PC-3 (cell line): ENCODE data around the gene PSMB7.

Experiments
- CTCF ChIP-seq: fragments of 300-600 bp; sonication (generic); conservative IDR thresholded peaks from 2 replicates; pipeline ENCODE4 v1.5.1; 2017; ENCODE audit warnings: antibody characterized with exemption, low read depth, mild to moderate bottlenecking, low read length
- EZH2 ChIP-seq: fragments of 300-600 bp; sonication (generic); IDR thresholded peaks from one replicate; pipeline ENCODE4 v1.6.1; 2017; ENCODE audit warnings: antibody characterized with exemption, mild to moderate bottlenecking, low read length; ENCODE audit not compliant: unreplicated experiment
- EZH2phosphoT487 ChIP-seq: fragments of 300-600 bp; sonication (generic); IDR thresholded peaks from 2 replicates; pipeline ENCODE4 v1.6.1; 2018; ENCODE audit warnings: mild to moderate bottlenecking, antibody characterized with exemption, low read length, borderline replicate concordance

- TF ChIP-seq CTCF (no peak), EZH2 (no peak), EZH2phosphoT487 (no peak)
Observed at GRCh38 chr9:124321935-124322334, 93.3 kb downstream of the PSMB7 start.
